HUES48 (cell line): Measurements from ENCODE around the gene GNAS-AS1.

Experiments used
- H3K27ac ChIP-seq: one replicate; pipeline ENCODE4 v1.7.0; 2013; ENCODE audit warnings: low read depth, low read length, inconsistent platforms
- H3K27me3 ChIP-seq: 2 replicates; pipeline ENCODE4 v1.6.1; 2013; ENCODE audit warnings: mild to moderate bottlenecking, low read length; ENCODE audit not compliant: control insufficient read depth, insufficient read depth
- H3K36me3 ChIP-seq: 2 replicates; pipeline ENCODE4 v1.6.1; 2013; ENCODE audit warnings: low read length; ENCODE audit not compliant: control insufficient read depth, insufficient read depth
- H3K4me1 ChIP-seq: 2 replicates; pipeline ENCODE4 v1.6.1; 2013; ENCODE audit warnings: mild to moderate bottlenecking, low read length; ENCODE audit not compliant: control insufficient read depth, insufficient read depth
- H3K4me3 ChIP-seq: 2 replicates; pipeline ENCODE4 v1.5.1; 2013; ENCODE audit warnings: mild to moderate bottlenecking, low read depth, low read length
- H3K9ac ChIP-seq: 2 replicates; pipeline ENCODE4 v1.6.1; 2013; ENCODE audit warnings: mild to moderate bottlenecking, low read depth, low read length, moderate library complexity
- H3K9me3 ChIP-seq: 2 replicates; pipeline ENCODE4 v1.6.1; 2013; ENCODE audit warnings: low read length; ENCODE audit not compliant: control insufficient read depth, insufficient read depth

Gene GNAS-AS1

DNA sequence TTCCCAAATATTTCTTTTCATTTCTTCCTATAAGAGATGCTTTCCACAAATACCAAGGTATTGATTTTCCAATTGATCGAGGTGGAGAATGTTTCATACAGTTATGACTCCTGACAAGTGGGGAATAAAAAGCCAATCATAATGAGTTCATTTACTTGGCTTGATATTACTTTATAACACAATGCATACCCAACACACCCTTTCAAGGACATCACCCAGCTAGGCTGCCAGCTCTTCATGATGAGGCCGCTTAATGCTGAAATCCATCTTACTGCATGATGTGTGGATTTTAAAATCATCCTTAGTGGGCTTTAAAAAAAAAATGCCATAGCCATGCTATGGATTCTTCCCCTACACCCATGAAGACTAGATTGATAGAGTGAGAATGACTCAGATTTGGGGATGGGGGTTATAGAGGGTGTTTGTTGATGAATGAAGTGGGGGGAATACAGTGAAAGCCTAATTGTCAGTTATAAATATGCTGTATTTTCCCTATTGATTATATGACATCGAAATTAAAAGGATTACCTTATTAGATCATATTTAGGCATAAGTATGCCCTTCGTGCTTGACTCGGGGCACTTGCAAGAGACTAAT is 75.9 kb downstream of the GNAS-AS1 start:
- H3K4me1 ChIP-seq, result no peaks in the 10 kb centered on the region
- no peaks in the 10 kb centered on the region for H3K36me3 ChIP-seq
- no peak overlapping the region for H3K4me3 ChIP-seq
- H3K27me3 ChIP-seq, result no peaks in the 10 kb centered on the region; the same call in 1 of the 2 replicates
- no peak overlapping the region for H3K9ac ChIP-seq
- no peaks in the 10 kb centered on the region for H3K9me3 ChIP-seq
- H3K27ac ChIP-seq, result no peak overlapping the region

DNA sequence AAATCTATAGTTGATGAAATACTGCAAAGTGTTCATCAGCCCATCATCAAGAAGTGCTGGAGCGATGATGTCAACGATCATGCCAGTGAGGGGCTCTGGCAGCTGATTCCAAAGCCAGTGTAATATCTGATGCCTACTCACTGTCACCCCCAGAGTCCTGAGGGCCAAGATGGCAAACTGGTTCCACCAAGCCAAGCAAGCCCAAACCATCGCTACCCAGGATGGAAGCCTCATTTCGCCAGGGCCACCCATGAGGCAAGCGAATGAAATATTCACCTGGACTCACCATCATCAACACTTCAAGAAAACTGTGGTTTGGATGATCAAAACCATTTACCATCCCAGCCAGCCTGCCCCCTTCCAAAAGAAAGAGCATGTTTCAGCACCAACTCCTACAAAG is 76.5 kb downstream of the GNAS-AS1 start:
- no peak overlapping the region for H3K9ac ChIP-seq
- no peak overlapping the region for H3K4me3 ChIP-seq
- no peak overlapping the region for H3K27ac ChIP-seq
- H3K9me3 ChIP-seq, result no peaks in the 10 kb centered on the region
- no peaks in the 10 kb centered on the region for H3K4me1 ChIP-seq
- H3K27me3 ChIP-seq, result no peaks in the 10 kb centered on the region; the same call in 1 of the 2 replicates
- no peaks in the 10 kb centered on the region for H3K36me3 ChIP-seq

DNA sequence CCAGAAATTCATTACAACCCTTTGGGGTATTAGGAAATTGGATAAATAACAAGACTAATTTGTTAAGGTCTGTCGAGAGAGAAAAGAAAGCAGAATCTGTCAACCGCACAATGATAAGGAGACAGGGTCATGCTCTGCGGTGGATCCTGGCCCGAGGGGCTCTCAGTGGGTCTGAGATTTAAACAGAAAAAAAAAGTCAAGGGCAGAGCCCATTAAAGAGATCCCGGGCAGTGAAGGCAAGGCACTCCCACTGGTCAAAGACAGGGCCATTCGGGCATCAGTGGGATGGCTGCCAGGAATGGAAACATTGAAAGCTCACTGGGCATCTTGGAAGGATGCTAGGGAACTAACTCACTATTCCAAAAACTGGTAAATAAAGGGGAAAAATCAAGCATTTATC is 77.9 kb downstream of the GNAS-AS1 start:
- Histone ChIP-seq H3K27ac (no peak overlapping the region), H3K4me3 (no peak overlapping the region), H3K9ac (no peak overlapping the region), H3K36me3 (no peaks in the 10 kb centered on the region), H3K27me3 (no peaks in the 10 kb centered on the region; the same call in 1 of the 2 replicates), H3K9me3 (no peaks in the 10 kb centered on the region), H3K4me1 (no peaks in the 10 kb centered on the region)
